ENCODE measurements around the gene FADS1.

- TF ChIP-seq CTCF (conservative IDR thresholded peaks at IDR 0.05), result no peak
- no peak for TF ChIP-seq ZFX (IDR thresholded peaks at IDR 0.05)
These were observed 62.0 kb downstream of the FADS1 start for GRCh38 chr11:61754534-61755482.
